Esophagus (tissue), 2 donors: ENCODE results near the gene OR2T29. TPM values are rescaled to one million over a fixed set of nuclear protein-coding genes. Genes with fewer than 3 reads are reported as not detected.
"Not testable (repeated sequence)": the region's sequence is repeated elsewhere in the genome, so short reads cannot be mapped to it uniquely, and the experiment has no call there.

Experiments
- H3K27ac ChIP-seq, 2 donors: one replicate each; pipeline ENCODE4 v1.5.1; 2013; ENCODE audit warnings: low read depth in 2 of 2, mild to moderate bottlenecking in 2 of 2, inconsistent platforms in 1 of 2, low read length in 1 of 2, moderate library complexity in 1 of 2
- H3K27me3 ChIP-seq, 2 donors: one replicate each; pipeline ENCODE4 v1.6.1; 2013; ENCODE audit warnings: low read length in 2 of 2, control low read depth in 1 of 2, mild to moderate bottlenecking in 1 of 2; ENCODE audit not compliant: insufficient read depth in 2 of 2, control insufficient read depth in 1 of 2
- H3K36me3 ChIP-seq, 2 donors: one replicate each; pipeline ENCODE4 v1.6.1; 2013; ENCODE audit warnings: low read length in 1 of 2; ENCODE audit not compliant: control insufficient read depth in 2 of 2, insufficient read depth in 2 of 2
- H3K4me1 ChIP-seq, 2 donors: one replicate each; pipeline ENCODE4 v1.6.1; 2013; ENCODE audit warnings: low read length in 1 of 2; ENCODE audit not compliant: control insufficient read depth in 2 of 2, insufficient read depth in 2 of 2
- H3K4me3 ChIP-seq, 2 donors: one replicate each; pipeline ENCODE4 v1.5.1; 2013; ENCODE audit warnings: low read length in 2 of 2, mild to moderate bottlenecking in 2 of 2, low read depth in 1 of 2, moderate library complexity in 1 of 2
- H3K9me3 ChIP-seq, 2 donors: one replicate each; pipeline ENCODE4 v1.6.1; 2013; ENCODE audit warnings: mild to moderate bottlenecking in 2 of 2, low read depth in 1 of 2, low read length in 1 of 2, moderate library complexity in 1 of 2; ENCODE audit not compliant: control insufficient read depth in 2 of 2, insufficient read depth in 1 of 2
- WGBS, 2 donors: extraction: QIAGEN DNeasy Blood & Tissue Kit; methylation state at CpG; one replicate each; pipeline ENCODE4 v1.1.7; 2013; 5-methylcytosine and 5-hydroxymethylcytosine counted together
- polyA plus RNA-seq, 2 donors: library from polyadenylated mRNA; stranded (reverse); fragments of 200-250 nt; gene quantifications; one replicate each; pipeline ENCODE4 v1.2.3, GENCODE V29; 2013
- donor health status: healthy with polysubstance abuse.
- donor health status: Bipolar disorder and iron deficiency.

OR2T29 gene, protein sequence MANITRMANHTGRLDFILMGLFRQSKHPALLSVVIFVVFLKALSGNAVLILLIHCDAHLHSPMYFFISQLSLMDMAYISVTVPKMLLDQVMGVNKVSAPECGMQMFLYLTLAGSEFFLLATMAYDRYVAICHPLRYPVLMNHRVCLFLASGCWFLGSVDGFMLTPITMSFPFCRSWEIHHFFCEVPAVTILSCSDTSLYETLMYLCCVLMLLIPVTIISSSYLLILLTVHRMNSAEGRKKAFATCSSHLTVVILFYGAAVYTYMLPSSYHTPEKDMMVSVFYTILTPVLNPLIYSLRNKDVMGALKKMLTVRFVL
- polyA plus RNA-seq, result not detected

DNA sequence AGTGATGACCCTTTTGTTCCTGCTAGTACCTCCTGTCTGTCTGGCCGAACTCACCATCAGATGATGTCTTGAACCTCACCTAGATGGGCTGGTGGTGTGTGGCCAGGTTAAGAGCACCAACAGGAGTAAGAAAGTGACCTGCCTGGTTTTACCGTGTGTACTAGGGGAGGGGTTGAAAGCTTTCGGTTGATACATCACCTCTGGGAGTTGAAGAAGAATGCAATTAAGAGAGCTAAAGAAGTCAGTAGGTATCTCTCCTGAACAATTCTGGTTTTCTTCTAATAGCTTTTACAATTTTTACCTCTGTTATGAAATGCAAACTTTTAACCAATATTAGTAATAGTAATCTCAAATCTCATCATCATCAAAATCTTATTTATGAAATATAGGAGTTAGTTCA is at the start of gene OR2T29:
Gene OR2T29, minus strand, starts transcription at position 101 of the 400 bp plus-strand sequence. CDS start 3,281 bp downstream, outside the sequence.
- H3K4me1 ChIP-seq, H3K36me3 ChIP-seq, H3K27ac ChIP-seq, H3K4me3 ChIP-seq, H3K27me3 ChIP-seq, H3K9me3 ChIP-seq: not testable (repeated sequence)
- 80 to 93% methylated on average over 3 of the region's 3 CpGs for WGBS, 2 donors

DNA sequence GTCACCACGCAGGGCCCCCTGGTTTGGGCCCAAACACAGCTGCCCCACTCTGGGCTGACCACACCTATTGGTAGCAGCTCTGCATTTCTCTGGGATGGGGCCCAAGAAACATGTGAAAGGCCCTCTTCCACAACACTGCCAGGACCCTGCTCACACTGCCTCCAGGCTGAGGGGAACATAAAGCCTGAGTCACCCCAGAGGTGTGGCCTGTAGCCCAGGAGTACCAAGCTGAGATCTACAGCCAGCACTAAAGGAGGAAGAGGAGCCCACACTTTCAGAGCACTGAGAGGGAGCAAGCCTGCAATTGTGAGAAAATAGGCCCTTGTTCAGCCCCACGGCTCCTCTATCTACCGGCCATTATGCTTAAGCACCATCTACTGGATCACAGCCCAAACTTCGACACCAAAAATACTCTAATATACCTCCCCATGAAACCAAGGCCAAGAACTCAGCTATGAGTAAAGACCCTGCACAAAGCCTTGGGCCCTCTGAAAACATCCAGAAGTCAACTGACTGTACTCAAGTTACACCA is 49.4 kb upstream of the OR2T29 start:
- no peaks in the 10 kb centered on the region for H3K9me3 ChIP-seq
- no peaks in the 10 kb centered on the region for H3K27me3 ChIP-seq
- H3K36me3 ChIP-seq, result no peaks in the 10 kb centered on the region
- H3K4me3 ChIP-seq, result no peak overlapping the region
- H3K27ac ChIP-seq, result no peak overlapping the region
- H3K4me1 ChIP-seq, result no peaks in the 10 kb centered on the region
- WGBS, 2 donors, result 81 to 84% methylated on average over 4 of the region's 4 CpGs

DNA sequence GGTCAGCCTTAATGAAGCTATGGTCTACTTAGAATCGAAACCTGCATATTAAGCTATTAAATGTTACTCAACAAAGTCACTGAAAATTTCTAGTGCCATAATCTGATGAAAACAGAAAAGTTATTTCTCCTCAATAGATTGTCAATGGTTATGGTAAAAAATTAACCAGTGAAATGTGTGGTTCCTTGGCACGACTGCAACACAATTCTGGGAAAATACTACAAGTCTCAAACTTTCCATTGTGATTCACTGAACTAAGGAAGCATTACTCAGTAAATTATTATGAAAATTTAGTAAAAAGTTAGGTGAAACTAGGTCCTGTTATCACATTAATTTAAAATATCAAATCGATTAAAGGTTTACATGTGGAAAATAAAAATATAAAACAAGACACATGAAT is 47.7 kb upstream of the OR2T29 start:
- no peaks in the 10 kb centered on the region for H3K4me1 ChIP-seq
- no peak overlapping the region for H3K4me3 ChIP-seq
- no peaks in the 10 kb centered on the region for H3K27me3 ChIP-seq
- no peak overlapping the region for H3K27ac ChIP-seq
- WGBS, 2 donors, result 46% methylated on average over 3 of the region's 3 CpGs
- H3K36me3 ChIP-seq, result no peaks in the 10 kb centered on the region
- no peaks in the 10 kb centered on the region for H3K9me3 ChIP-seq

DNA sequence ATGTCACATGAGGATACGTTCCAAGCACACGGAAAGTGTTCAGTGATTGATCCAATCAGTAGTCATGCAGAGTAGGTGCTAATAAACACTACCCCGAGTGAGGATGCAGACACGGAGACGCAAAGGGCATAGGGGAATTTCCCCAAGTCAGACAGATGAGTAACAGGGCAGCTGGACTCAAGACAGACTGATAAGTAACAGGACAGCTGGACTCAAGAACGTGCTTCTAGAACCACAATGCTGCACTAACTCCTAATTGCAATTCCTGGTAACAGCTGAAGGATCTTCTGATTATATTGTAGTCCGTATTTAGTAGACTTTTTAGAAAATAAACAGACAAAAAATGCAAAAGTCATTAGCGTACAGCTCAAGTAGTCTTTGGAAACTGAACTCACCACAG is 36.8 kb upstream of the OR2T29 start:
- Histone ChIP-seq H3K27me3 (no peaks in the 10 kb centered on the region), H3K4me3 (no peak overlapping the region), H3K36me3 (no peaks in the 10 kb centered on the region), H3K9me3 (no peaks in the 10 kb centered on the region), H3K4me1 (no peaks in the 10 kb centered on the region), H3K27ac (no peak overlapping the region)
- 70 to 76% methylated on average over 8 of the region's 8 CpGs for WGBS, 2 donors

DNA sequence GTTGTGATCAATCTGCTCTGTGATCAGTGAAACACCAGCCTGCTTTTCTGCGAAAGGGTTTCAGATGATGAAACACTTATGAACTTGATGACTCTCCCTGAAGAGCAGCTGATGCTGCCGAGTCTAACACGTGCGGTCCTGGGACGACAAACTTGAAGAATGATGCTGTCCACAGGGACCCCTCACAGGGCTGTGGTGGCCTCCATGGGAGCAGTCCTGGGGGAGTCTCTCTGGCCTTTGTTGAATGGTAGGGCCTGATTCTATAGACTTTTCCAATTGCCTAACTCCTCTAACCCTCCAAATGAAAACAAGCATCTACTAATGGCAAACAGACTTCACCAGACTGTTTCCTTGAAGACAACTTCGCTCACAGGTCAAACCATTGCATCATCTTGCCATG is 35.0 kb upstream of the OR2T29 start, which contains the start of gene OR2T10:
Gene OR2T10, minus strand, starts transcription at position 112 of the 400 bp plus-strand sequence. CDS start 3,932 bp downstream, outside the sequence.
- WGBS, 2 donors, result 87 to 90% methylated on average over 6 of the region's 6 CpGs
- no peaks in the 10 kb centered on the region for H3K27me3 ChIP-seq
- no peaks in the 10 kb centered on the region for H3K9me3 ChIP-seq
- no peak within 1 kb of the TSS for H3K4me3 ChIP-seq
- no peak within 1 kb of the TSS for H3K27ac ChIP-seq
- no peaks in the 10 kb centered on the region for H3K4me1 ChIP-seq
- H3K36me3 ChIP-seq, result no peaks in the 10 kb centered on the region

DNA sequence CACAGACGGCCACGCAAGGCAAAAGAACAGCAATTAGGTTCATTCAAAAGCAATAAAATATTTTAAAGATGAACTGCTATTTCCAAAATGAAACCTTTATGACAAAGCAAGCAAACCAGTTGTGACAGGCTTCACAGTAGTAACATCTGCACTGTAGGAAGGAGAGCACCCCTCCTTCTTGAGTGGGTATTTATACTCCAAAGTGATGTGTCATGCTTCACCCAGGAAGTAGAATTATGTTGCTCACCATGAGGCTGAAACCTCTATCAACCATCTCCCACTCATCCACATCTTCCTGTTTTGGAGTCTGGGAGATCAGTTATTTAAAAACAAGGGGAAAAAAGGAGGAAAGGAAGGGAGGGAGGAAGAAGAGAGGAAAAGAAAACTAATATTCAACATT is 34.0 kb upstream of the OR2T29 start:
- WGBS, 2 donors, result 66 to 73% methylated on average over 2 of the region's 2 CpGs
- Histone ChIP-seq H3K4me1 (no peaks in the 10 kb centered on the region), H3K27me3 (no peaks in the 10 kb centered on the region), H3K27ac (no peak overlapping the region), H3K9me3 (no peaks in the 10 kb centered on the region), H3K36me3 (no peaks in the 10 kb centered on the region), H3K4me3 (no peak overlapping the region)

DNA sequence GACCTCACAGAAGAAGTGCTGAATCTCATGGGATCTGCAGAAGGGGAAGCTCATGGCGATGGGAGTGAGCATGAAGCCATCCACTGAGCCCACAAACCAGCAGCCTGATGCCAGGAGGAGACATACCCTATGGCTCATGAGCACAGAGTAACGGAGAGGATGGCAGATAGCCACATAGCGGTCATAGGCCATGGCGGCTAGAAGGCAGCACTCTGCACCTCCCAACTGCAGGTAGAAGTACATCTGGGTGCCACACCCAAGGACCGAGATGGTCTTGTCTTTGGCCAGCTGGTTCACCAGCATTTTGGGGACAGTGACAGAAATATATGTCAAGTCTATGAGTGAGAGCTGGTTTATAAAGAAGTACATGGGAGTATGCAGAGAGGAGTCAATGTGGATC is 30.7 kb upstream of the OR2T29 start:
- Histone ChIP-seq H3K27ac (no peak overlapping the region), H3K36me3 (no peaks in the 10 kb centered on the region), H3K4me1 (no peaks in the 10 kb centered on the region), H3K27me3 (no peaks in the 10 kb centered on the region), H3K4me3 (no peak overlapping the region), H3K9me3 (no peaks in the 10 kb centered on the region)
- 82 to 92% methylated on average over 5 of the region's 5 CpGs for WGBS, 2 donors

DNA sequence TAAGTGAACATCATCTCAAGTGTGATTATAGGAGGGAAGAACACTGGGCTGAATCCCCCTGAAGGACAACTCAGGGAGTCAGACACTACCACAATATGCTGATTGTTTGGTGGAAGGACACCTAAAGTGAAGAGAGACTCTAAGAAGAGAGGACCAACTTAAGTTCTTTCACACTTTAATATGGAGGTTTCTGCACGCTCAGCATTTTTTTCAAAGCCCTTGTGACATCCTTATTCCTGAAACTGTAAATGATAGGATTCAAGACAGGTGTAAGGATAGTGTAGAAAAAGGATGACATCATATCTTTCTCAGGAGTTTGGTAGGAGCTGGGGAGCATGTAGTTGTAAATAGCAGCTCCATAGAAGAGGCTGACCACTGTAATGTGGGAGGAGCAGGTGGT is 30.1 kb upstream of the OR2T29 start:
- H3K4me3 ChIP-seq, result no peak overlapping the region
- WGBS, 2 donors, result 70 to 71% methylated on average over 1 of the region's 1 CpG
- no peaks in the 10 kb centered on the region for H3K9me3 ChIP-seq
- H3K4me1 ChIP-seq, result no peaks in the 10 kb centered on the region
- no peak overlapping the region for H3K27ac ChIP-seq
- H3K36me3 ChIP-seq, result no peaks in the 10 kb centered on the region
- H3K27me3 ChIP-seq, result no peaks in the 10 kb centered on the region

DNA sequence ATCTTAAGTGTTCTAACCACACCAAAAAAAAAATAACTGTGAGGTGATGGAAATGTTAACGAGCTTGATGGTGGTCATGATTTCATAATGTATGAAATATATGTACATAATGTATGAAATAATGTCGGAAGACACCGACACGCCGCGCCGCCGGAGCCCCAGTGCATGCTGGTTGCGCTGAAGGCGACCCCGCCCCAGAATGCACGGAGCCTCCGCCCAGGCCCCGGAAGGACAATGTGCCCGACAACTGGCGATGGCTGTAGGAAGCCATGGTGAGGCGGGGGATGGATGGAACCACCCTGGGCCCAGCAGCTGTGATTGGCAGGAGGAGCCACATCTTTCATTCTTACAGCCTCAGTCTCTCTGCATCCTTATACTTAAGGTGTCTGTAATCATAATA is 27.5 kb upstream of the OR2T29 start:
- Histone ChIP-seq H3K4me3 (no peak overlapping the region), H3K36me3 (no peaks in the 10 kb centered on the region), H3K9me3 (no peaks in the 10 kb centered on the region), H3K27me3 (no peaks in the 10 kb centered on the region), H3K27ac (no peak overlapping the region), H3K4me1 (no peaks in the 10 kb centered on the region)
- WGBS, 2 donors, result 91% methylated on average over 17 of the region's 17 CpGs

DNA sequence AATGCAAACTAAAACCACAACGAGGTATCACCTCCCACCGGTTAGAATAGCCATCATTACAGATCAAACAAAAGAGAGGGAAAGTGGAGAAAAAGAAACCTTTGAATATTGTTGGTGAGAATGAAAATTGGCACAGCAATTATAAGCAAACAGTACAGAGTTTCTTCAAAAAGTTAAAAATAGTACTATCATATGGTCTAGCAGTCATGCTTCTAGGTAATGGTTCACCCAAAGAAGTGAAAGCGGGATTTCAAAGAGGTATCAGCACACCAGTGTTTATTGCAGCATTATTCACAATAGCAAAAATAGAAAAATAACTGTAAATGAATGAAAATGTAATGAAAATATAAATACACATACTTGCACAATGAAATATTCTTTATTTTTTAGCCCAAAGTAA is 26.8 kb upstream of the OR2T29 start:
- H3K36me3 ChIP-seq, result no peaks in the 10 kb centered on the region
- no peaks in the 10 kb centered on the region for H3K4me1 ChIP-seq
- H3K27me3 ChIP-seq, result no peaks in the 10 kb centered on the region
- H3K9me3 ChIP-seq, result no peaks in the 10 kb centered on the region
- WGBS, 2 donors, result 81% methylated on average over 3 of the region's 3 CpGs
- no peak overlapping the region for H3K4me3 ChIP-seq
- H3K27ac ChIP-seq, result no peak overlapping the region
